Measurements from ENCODE around the gene PCDHB12.
A peak's percentile ranks its signal among the peaks of the same experiment; 100 is the strongest.
"Not testable (repeated sequence)": the region's sequence is repeated elsewhere in the genome, so short reads cannot be mapped to it uniquely, and the experiment has no call there.

PCDHB12 gene

GRCh38 chr5:141208478-141208877 is at the start of gene PCDHB12:
Gene PCDHB12, plus strand, starts transcription at chr5:141208719. Its CDS starts 189 bp downstream, at chr5:141208908.
- in situ Hi-C loops (cut with HindIII; ENCODE audit: low pct_ligation_motif_present, low pct_unique_long_range_greater_than_20kb, low sequenced_read_pairs) = no loop called here
- no peak for DNase-seq

GRCh38 chr5:141172381-141173204 is 35.9 kb upstream of the PCDHB12 start, which contains the start of gene PCDHB7:
Gene PCDHB7, plus strand, starts transcription at chr5:141172644. Its CDS starts 192 bp downstream, at chr5:141172836.
- in situ Hi-C loops (cut with HindIII; ENCODE audit: low pct_ligation_motif_present, low pct_unique_long_range_greater_than_20kb, low sequenced_read_pairs) = no loop called here

GRCh38 chr5:141174291-141175104 is 34.0 kb upstream of the PCDHB12 start:
- DNase-seq; in situ Hi-C loops (cut with HindIII; ENCODE audit: low pct_ligation_motif_present, low pct_unique_long_range_greater_than_20kb, low sequenced_read_pairs): not testable (repeated sequence)

More at GRCh38 chr5:141172381-141173204, 35.9 kb upstream of the PCDHB12 start, which contains the start of gene PCDHB7:
- DNase-seq = peak; percentile 44

- no peak for DNase-seq
- in situ Hi-C loops (cut with HindIII; ENCODE audit: low pct_ligation_motif_present, low pct_unique_long_range_greater_than_20kb, low sequenced_read_pairs) = no loop called here
Measured at GRCh38 chr5:141175933-141176332, 32.6 kb upstream of the PCDHB12 start.

- in situ Hi-C loops (cut with HindIII; ENCODE audit: low pct_ligation_motif_present, low pct_unique_long_range_greater_than_20kb, low sequenced_read_pairs) = not testable (repeated sequence)
- peak; percentile 45 for DNase-seq
Measured at GRCh38 chr5:141177577-141178191, 30.8 kb upstream of the PCDHB12 start, which contains the start of gene PCDHB8. Gene PCDHB8, plus strand, starts transcription at chr5:141177790. Its CDS starts 245 bp downstream, at chr5:141178035.

- in situ Hi-C loops (cut with HindIII; ENCODE audit: low pct_ligation_motif_present, low pct_unique_long_range_greater_than_20kb, low sequenced_read_pairs); DNase-seq: not testable (repeated sequence)
Measured at GRCh38 chr5:141179371-141179770, 29.1 kb upstream of the PCDHB12 start.

GRCh38 chr5:141179876-141180275 is 28.6 kb upstream of the PCDHB12 start:
- in situ Hi-C loops (cut with HindIII; ENCODE audit: low pct_ligation_motif_present, low pct_unique_long_range_greater_than_20kb, low sequenced_read_pairs); DNase-seq: not testable (repeated sequence)

- DNase-seq = no peak
- in situ Hi-C loops (cut with HindIII; ENCODE audit: low pct_ligation_motif_present, low pct_unique_long_range_greater_than_20kb, low sequenced_read_pairs) = no loop called here
Measured at GRCh38 chr5:141180313-141180712, 28.2 kb upstream of the PCDHB12 start.

GRCh38 chr5:141182248-141182647 is 26.3 kb upstream of the PCDHB12 start, which contains the start of gene PCDHB16:
Gene PCDHB16, plus strand, starts transcription at chr5:141182387. Its CDS starts 173 bp downstream, at chr5:141182560.
- DNase-seq = no peak
- in situ Hi-C loops (cut with HindIII; ENCODE audit: low pct_ligation_motif_present, low pct_unique_long_range_greater_than_20kb, low sequenced_read_pairs) = no loop called here

- in situ Hi-C loops (cut with HindIII; ENCODE audit: low pct_ligation_motif_present, low pct_unique_long_range_greater_than_20kb, low sequenced_read_pairs); DNase-seq: not testable (repeated sequence)
Measured at GRCh38 chr5:141184117-141184855, 24.2 kb upstream of the PCDHB12 start.

- in situ Hi-C loops (cut with HindIII; ENCODE audit: low pct_ligation_motif_present, low pct_unique_long_range_greater_than_20kb, low sequenced_read_pairs) = no loop called here
Measured at GRCh38 chr5:141186897-141187512, 21.5 kb upstream of the PCDHB12 start, which contains the start of gene PCDHB9. Gene PCDHB9, plus strand, starts transcription at chr5:141187161. Its CDS starts 158 bp downstream, at chr5:141187319.

GRCh38 chr5:141188682-141189081 is 19.8 kb upstream of the PCDHB12 start:
- in situ Hi-C loops (cut with HindIII; ENCODE audit: low pct_ligation_motif_present, low pct_unique_long_range_greater_than_20kb, low sequenced_read_pairs); DNase-seq: not testable (repeated sequence)

More at GRCh38 chr5:141186897-141187512, 21.5 kb upstream of the PCDHB12 start, which contains the start of gene PCDHB9:
- no peak for DNase-seq

- DNase-seq; in situ Hi-C loops (cut with HindIII; ENCODE audit: low pct_ligation_motif_present, low pct_unique_long_range_greater_than_20kb, low sequenced_read_pairs): not testable (repeated sequence)
Measured at GRCh38 chr5:141189131-141189530, 19.4 kb upstream of the PCDHB12 start.

GRCh38 chr5:141192110-141192725 is 16.3 kb upstream of the PCDHB12 start, which contains the start of gene PCDHB10:
Gene PCDHB10, plus strand, starts transcription at chr5:141192353. Its CDS starts 200 bp downstream, at chr5:141192553.
- peak; percentile 41 for DNase-seq
- in situ Hi-C loops (cut with HindIII; ENCODE audit: low pct_ligation_motif_present, low pct_unique_long_range_greater_than_20kb, low sequenced_read_pairs) = no loop called here

- DNase-seq; in situ Hi-C loops (cut with HindIII; ENCODE audit: low pct_ligation_motif_present, low pct_unique_long_range_greater_than_20kb, low sequenced_read_pairs): not testable (repeated sequence)
Measured at GRCh38 chr5:141194332-141194731, 14.2 kb upstream of the PCDHB12 start.

- in situ Hi-C loops (cut with HindIII; ENCODE audit: low pct_ligation_motif_present, low pct_unique_long_range_greater_than_20kb, low sequenced_read_pairs) = no loop called here
- DNase-seq = no peak
Measured at GRCh38 chr5:141196363-141196762, 12.2 kb upstream of the PCDHB12 start.
